Measurements from ENCODE around the gene SEC14L5.

DNA sequence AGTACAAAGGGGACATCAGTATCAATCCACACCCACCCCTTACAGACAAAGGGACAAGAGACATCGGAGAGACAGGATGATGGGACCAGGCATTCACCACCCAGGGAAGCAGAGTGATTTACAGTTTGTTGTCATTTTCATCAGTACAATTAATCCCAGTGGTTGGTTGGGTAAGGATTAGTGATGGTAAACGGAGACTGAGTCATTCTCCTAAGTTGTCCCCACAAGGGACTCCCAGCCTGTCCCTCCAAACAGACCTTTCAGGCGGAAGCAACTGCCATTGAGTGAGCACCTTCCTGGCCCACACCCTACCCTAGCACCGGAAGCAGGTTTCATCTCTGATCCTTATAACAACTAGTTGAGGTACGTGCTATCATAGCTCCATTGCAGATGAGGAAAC lies 32.3 kb upstream of the SEC14L5 start:
- TF ChIP-seq CTCF (IDR thresholded peaks at IDR 0.05; ENCODE audit: low read length): no peak
- TF ChIP-seq EZH2 (IDR thresholded peaks at IDR 0.05; ENCODE audit: borderline replicate concordance, low read length): no peak
